ENCODE measurements around the gene PPIL6. TPM values are rescaled to one million over a fixed set of nuclear protein-coding genes. Genes with fewer than 3 reads are reported as not detected.
A peak's percentile ranks its signal among the peaks of the same experiment; 100 is the strongest.

The PPIL6 gene
- polyA plus RNA-seq, 3 donors, result 0.09 to 0.28 (median 0.14) TPM

- no peaks in the 10 kb centered on the region for H3K27me3 Mint-ChIP-seq (ENCODE audit: low read depth in 3 of 3)
- H3K79me2 ChIP-seq (ENCODE audit: insufficient read depth, low read length), result no peaks in the 10 kb centered on the region
- peaks cover 12 to 17% of the 10 kb centered on the region in 2 donors for H3K36me3 Mint-ChIP-seq
- TF ChIP-seq CTCF (IDR thresholded peaks at IDR 0.05), result no peak
- no peaks in the 10 kb centered on the region for H3K27me3 ChIP-seq (ENCODE audit: control insufficient read depth in 2 of 2, insufficient read depth in 2 of 2, low read length in 2 of 2)
- no peaks in the 10 kb centered on the region for H4K20me1 ChIP-seq (ENCODE audit: insufficient read depth, low read length)
- H3K9ac ChIP-seq (ENCODE audit: insufficient read depth, low read length, poor library complexity, severe bottlenecking), result no peak overlapping the region
- WGBS (ENCODE audit: insufficient coverage), result no CpG with 5 or more reads among the region's 3 CpGs
- H3K9me3 ChIP-seq (replicated peaks in 1 of 2; ENCODE audit: control insufficient read depth in 1 of 2, insufficient read depth in 1 of 2, low read length in 2 of 2), result no peaks in the 10 kb centered on the region
- H3K9me3 Mint-ChIP-seq, result peaks cover 0 to 5% (median 0%) of the 10 kb centered on the region in 7 donors
- no peak overlapping the region for H2AFZ ChIP-seq (ENCODE audit: insufficient read depth, low read depth, low read length, poor library complexity, severe bottlenecking)
- DNase-seq, result peak; percentile 29 to 49 (median 37)
- H3K4me3 Mint-ChIP-seq, result no peak overlapping the region
- H3K27ac ChIP-seq (ENCODE audit: low read depth in 1 of 2, low read length in 2 of 2), result peak overlapping the region; percentile 22 to 27
- peaks cover 70% of the 10 kb centered on the region for H3K4me1 Mint-ChIP-seq
- peak overlapping the region; percentile 21 for H3K4me2 ChIP-seq (replicated peaks; ENCODE audit: extremely low read depth, low read length, poor library complexity, severe bottlenecking)
- peaks cover 0 to 9% of the 10 kb centered on the region in 2 donors for H3K36me3 ChIP-seq (replicated peaks in 1 of 2; ENCODE audit: control insufficient read depth in 1 of 2, insufficient read depth in 2 of 2, low read length in 2 of 2)
- H3K4me3 ChIP-seq (replicated peaks in 1 of 3; ENCODE audit: low read depth in 2 of 3, low read length in 3 of 3), result peak overlapping the region in 1 of 3 experiments; percentile 1
- intact Hi-C loops (cut with micrococcal nuclease), result no loop called here
- peak overlapping the region in 6 of 7 donors; percentile 5 to 85 (median 74) for H3K27ac Mint-ChIP-seq
- peaks cover 62 to 64% of the 10 kb centered on the region in 2 donors for H3K4me1 ChIP-seq (ENCODE audit: control insufficient read depth in 1 of 2, insufficient read depth in 2 of 2, low read length in 2 of 2)
Observed at GRCh38 chr6:109349419-109349987, 90.9 kb downstream of the PPIL6 start.

GRCh38 chr6:109348226-109348625 is 92.2 kb downstream of the PPIL6 start:
- Mint-ChIP-seq H3K4me3 (peak overlapping the region in 1 of 2 donors; percentile 39), H3K9me3 (peaks cover 0 to 5% (median 0%) of the 10 kb centered on the region in 7 donors), H3K36me3 (peaks cover 13 to 19% of the 10 kb centered on the region in 2 donors), H3K27me3 (ENCODE audit: low read depth in 3 of 3) (no peaks in the 10 kb centered on the region), H3K4me1 (peaks cover 67% of the 10 kb centered on the region), H3K27ac (peak overlapping the region in 5 of 7 donors; percentile 20 to 63 (median 42))
- no peak overlapping the region for H3K9ac ChIP-seq (ENCODE audit: insufficient read depth, low read length, poor library complexity, severe bottlenecking)
- H3K36me3 ChIP-seq (replicated peaks in 1 of 2; ENCODE audit: control insufficient read depth in 1 of 2, insufficient read depth in 2 of 2, low read length in 2 of 2), result no peaks in the 10 kb centered on the region
- 80% methylated on average over 1 of the region's 8 CpGs for WGBS (ENCODE audit: insufficient coverage)
- no peaks in the 10 kb centered on the region for H3K9me3 ChIP-seq (replicated peaks in 1 of 2; ENCODE audit: control insufficient read depth in 1 of 2, insufficient read depth in 1 of 2, low read length in 2 of 2)
- peak overlapping the region in 1 of 2 donors; percentile 44 for H3K27ac ChIP-seq (ENCODE audit: low read depth in 1 of 2, low read length in 2 of 2)
- intact Hi-C loops (cut with micrococcal nuclease), result no loop called here
- H3K4me2 ChIP-seq (replicated peaks; ENCODE audit: extremely low read depth, low read length, poor library complexity, severe bottlenecking), result peak overlapping the region; percentile 19
- no peaks in the 10 kb centered on the region for H4K20me1 ChIP-seq (ENCODE audit: insufficient read depth, low read length)
- H3K27me3 ChIP-seq (ENCODE audit: control insufficient read depth in 2 of 2, insufficient read depth in 2 of 2, low read length in 2 of 2), result no peaks in the 10 kb centered on the region
- TF ChIP-seq CTCF (IDR thresholded peaks at IDR 0.05), result no peak
- peak; percentile 13 to 27 (median 22) for DNase-seq
- H3K4me1 ChIP-seq (ENCODE audit: control insufficient read depth in 1 of 2, insufficient read depth in 2 of 2, low read length in 2 of 2), result peaks cover 60% of the 10 kb centered on the region in 2 donors
- H3K4me3 ChIP-seq (replicated peaks in 1 of 3; ENCODE audit: low read depth in 2 of 3, low read length in 3 of 3), result no peak overlapping the region
- H3K79me2 ChIP-seq (ENCODE audit: insufficient read depth, low read length), result no peaks in the 10 kb centered on the region
- no peak overlapping the region for H2AFZ ChIP-seq (ENCODE audit: insufficient read depth, low read depth, low read length, poor library complexity, severe bottlenecking)
